ENCODE measurements around the gene TMC3.

The TMC3 gene

GRCh38 chr15:81289910-81290309, 84.1 kb downstream of the TMC3 start:
- Histone ChIP-seq H3K36me3 (ENCODE audit: control insufficient read depth in 2 of 2, insufficient read depth in 2 of 2, low read length in 2 of 2) (peaks cover 0 to 2% of the 10 kb centered on the region in 2 donors), H3K4me1 (ENCODE audit: control insufficient read depth, insufficient read depth, low read length) (peaks cover 5% of the 10 kb centered on the region), H3K9me3 (ENCODE audit: control insufficient read depth in 2 of 2, low read length in 2 of 2) (no peaks in the 10 kb centered on the region), H3K27ac (ENCODE audit: low read length) (no peak overlapping the region), H3K4me3 (ENCODE audit: low read length in 2 of 2) (no peak overlapping the region), H3K27me3 (ENCODE audit: control insufficient read depth in 1 of 2, insufficient read depth in 2 of 2, low read length in 2 of 2) (peaks cover 0 to 2% of the 10 kb centered on the region in 2 donors), H3K9ac (ENCODE audit: low read length in 2 of 2) (no peak overlapping the region)

GRCh38 chr15:81288616-81289015, 85.4 kb downstream of the TMC3 start:
- H3K27ac ChIP-seq (ENCODE audit: low read length): no peak overlapping the region
- H3K27me3 ChIP-seq (ENCODE audit: control insufficient read depth in 1 of 2, insufficient read depth in 2 of 2, low read length in 2 of 2): no peaks in the 10 kb centered on the region
- no peak overlapping the region for H3K9ac ChIP-seq (ENCODE audit: low read length in 2 of 2)
- H3K4me3 ChIP-seq (ENCODE audit: low read length in 2 of 2): no peak overlapping the region
- no peaks in the 10 kb centered on the region for H3K9me3 ChIP-seq (ENCODE audit: control insufficient read depth in 2 of 2, low read length in 2 of 2)
- H3K4me1 ChIP-seq (ENCODE audit: control insufficient read depth, insufficient read depth, low read length): no peaks in the 10 kb centered on the region
- H3K36me3 ChIP-seq (ENCODE audit: control insufficient read depth in 2 of 2, insufficient read depth in 2 of 2, low read length in 2 of 2): peaks cover 0 to 2% of the 10 kb centered on the region in 2 donors

- H3K4me3 ChIP-seq (ENCODE audit: low read length in 2 of 2): no peak overlapping the region
- H3K9me3 ChIP-seq (ENCODE audit: control insufficient read depth in 2 of 2, low read length in 2 of 2): no peaks in the 10 kb centered on the region
- no peaks in the 10 kb centered on the region for H3K4me1 ChIP-seq (ENCODE audit: control insufficient read depth, insufficient read depth, low read length)
- H3K27me3 ChIP-seq (ENCODE audit: control insufficient read depth in 1 of 2, insufficient read depth in 2 of 2, low read length in 2 of 2): no peaks in the 10 kb centered on the region
- peaks cover 0 to 2% of the 10 kb centered on the region in 2 donors for H3K36me3 ChIP-seq (ENCODE audit: control insufficient read depth in 2 of 2, insufficient read depth in 2 of 2, low read length in 2 of 2)
- no peak overlapping the region for H3K27ac ChIP-seq (ENCODE audit: low read length)
- no peak overlapping the region for H3K9ac ChIP-seq (ENCODE audit: low read length in 2 of 2)
Observed at GRCh38 chr15:81288040-81288439, 86.0 kb downstream of the TMC3 start.

GRCh38 chr15:81286621-81287121, 87.3 kb downstream of the TMC3 start:
- peaks cover 0 to 2% of the 10 kb centered on the region in 2 donors for H3K36me3 ChIP-seq (ENCODE audit: control insufficient read depth in 2 of 2, insufficient read depth in 2 of 2, low read length in 2 of 2)
- H3K9me3 ChIP-seq (ENCODE audit: control insufficient read depth in 2 of 2, low read length in 2 of 2): no peaks in the 10 kb centered on the region
- no peak overlapping the region for H3K27ac ChIP-seq (ENCODE audit: low read length)
- no peaks in the 10 kb centered on the region for H3K27me3 ChIP-seq (ENCODE audit: control insufficient read depth in 1 of 2, insufficient read depth in 2 of 2, low read length in 2 of 2)
- no peak overlapping the region for H3K4me3 ChIP-seq (ENCODE audit: low read length in 2 of 2)
- H3K9ac ChIP-seq (ENCODE audit: low read length in 2 of 2): no peak overlapping the region
- H3K4me1 ChIP-seq (ENCODE audit: control insufficient read depth, insufficient read depth, low read length): no peaks in the 10 kb centered on the region

- Histone ChIP-seq H3K4me1 (ENCODE audit: control insufficient read depth, insufficient read depth, low read length) (no peaks in the 10 kb centered on the region), H3K4me3 (ENCODE audit: low read length in 2 of 2) (no peak overlapping the region), H3K27ac (ENCODE audit: low read length) (no peak overlapping the region), H3K9me3 (ENCODE audit: control insufficient read depth in 2 of 2, low read length in 2 of 2) (no peaks in the 10 kb centered on the region), H3K36me3 (ENCODE audit: control insufficient read depth in 2 of 2, insufficient read depth in 2 of 2, low read length in 2 of 2) (peaks cover 0 to 2% of the 10 kb centered on the region in 2 donors), H3K9ac (ENCODE audit: low read length in 2 of 2) (no peak overlapping the region), H3K27me3 (ENCODE audit: control insufficient read depth in 1 of 2, insufficient read depth in 2 of 2, low read length in 2 of 2) (no peaks in the 10 kb centered on the region)
Observed at GRCh38 chr15:81285461-81285860, 88.6 kb downstream of the TMC3 start.

GRCh38 chr15:81284256-81285031, 89.6 kb downstream of the TMC3 start:
- Histone ChIP-seq H3K27ac (ENCODE audit: low read length) (no peak overlapping the region), H3K9me3 (ENCODE audit: control insufficient read depth in 2 of 2, low read length in 2 of 2) (no peaks in the 10 kb centered on the region), H3K27me3 (ENCODE audit: control insufficient read depth in 1 of 2, insufficient read depth in 2 of 2, low read length in 2 of 2) (no peaks in the 10 kb centered on the region), H3K36me3 (ENCODE audit: control insufficient read depth in 2 of 2, insufficient read depth in 2 of 2, low read length in 2 of 2) (peaks cover 0 to 2% of the 10 kb centered on the region in 2 donors), H3K9ac (ENCODE audit: low read length in 2 of 2) (no peak overlapping the region), H3K4me3 (ENCODE audit: low read length in 2 of 2) (no peak overlapping the region), H3K4me1 (ENCODE audit: control insufficient read depth, insufficient read depth, low read length) (peaks cover 5% of the 10 kb centered on the region)

GRCh38 chr15:81282911-81283310, 91.1 kb downstream of the TMC3 start:
- peaks cover 0 to 2% of the 10 kb centered on the region in 2 donors for H3K36me3 ChIP-seq (ENCODE audit: control insufficient read depth in 2 of 2, insufficient read depth in 2 of 2, low read length in 2 of 2)

GRCh38 chr15:81282606-81282895, 91.5 kb downstream of the TMC3 start:
- H3K9me3 ChIP-seq (ENCODE audit: control insufficient read depth in 2 of 2, low read length in 2 of 2): no peaks in the 10 kb centered on the region
- no peak overlapping the region for H3K4me3 ChIP-seq (ENCODE audit: low read length in 2 of 2)
- H3K27ac ChIP-seq (ENCODE audit: low read length): no peak overlapping the region
- no peak overlapping the region for H3K9ac ChIP-seq (ENCODE audit: low read length in 2 of 2)
- peaks cover 5% of the 10 kb centered on the region for H3K4me1 ChIP-seq (ENCODE audit: control insufficient read depth, insufficient read depth, low read length)
- peaks cover 0 to 2% of the 10 kb centered on the region in 2 donors for H3K36me3 ChIP-seq (ENCODE audit: control insufficient read depth in 2 of 2, insufficient read depth in 2 of 2, low read length in 2 of 2)
- H3K27me3 ChIP-seq (ENCODE audit: control insufficient read depth in 1 of 2, insufficient read depth in 2 of 2, low read length in 2 of 2): no peaks in the 10 kb centered on the region

More at GRCh38 chr15:81282911-81283310, 91.1 kb downstream of the TMC3 start:
- H3K9me3 ChIP-seq (ENCODE audit: control insufficient read depth in 2 of 2, low read length in 2 of 2): no peaks in the 10 kb centered on the region
- no peak overlapping the region for H3K9ac ChIP-seq (ENCODE audit: low read length in 2 of 2)
- no peaks in the 10 kb centered on the region for H3K27me3 ChIP-seq (ENCODE audit: control insufficient read depth in 1 of 2, insufficient read depth in 2 of 2, low read length in 2 of 2)
- no peak overlapping the region for H3K27ac ChIP-seq (ENCODE audit: low read length)
- H3K4me3 ChIP-seq (ENCODE audit: low read length in 2 of 2): no peak overlapping the region
- H3K4me1 ChIP-seq (ENCODE audit: control insufficient read depth, insufficient read depth, low read length): peaks cover 5% of the 10 kb centered on the region

GRCh38 chr15:81281766-81282605, 92.0 kb downstream of the TMC3 start:
- no peak overlapping the region for H3K4me3 ChIP-seq (ENCODE audit: low read length in 2 of 2)
- peaks cover 0 to 2% of the 10 kb centered on the region in 2 donors for H3K36me3 ChIP-seq (ENCODE audit: control insufficient read depth in 2 of 2, insufficient read depth in 2 of 2, low read length in 2 of 2)
- peaks cover 5% of the 10 kb centered on the region for H3K4me1 ChIP-seq (ENCODE audit: control insufficient read depth, insufficient read depth, low read length)
- H3K27ac ChIP-seq (ENCODE audit: low read length): no peak overlapping the region
- H3K9ac ChIP-seq (ENCODE audit: low read length in 2 of 2): no peak overlapping the region
- H3K9me3 ChIP-seq (ENCODE audit: control insufficient read depth in 2 of 2, low read length in 2 of 2): peaks cover 0 to 3% of the 10 kb centered on the region in 2 donors
- no peaks in the 10 kb centered on the region for H3K27me3 ChIP-seq (ENCODE audit: control insufficient read depth in 1 of 2, insufficient read depth in 2 of 2, low read length in 2 of 2)

GRCh38 chr15:81281456-81281735, 92.6 kb downstream of the TMC3 start:
- Histone ChIP-seq H3K27me3 (ENCODE audit: control insufficient read depth in 1 of 2, insufficient read depth in 2 of 2, low read length in 2 of 2) (no peaks in the 10 kb centered on the region), H3K36me3 (ENCODE audit: control insufficient read depth in 2 of 2, insufficient read depth in 2 of 2, low read length in 2 of 2) (peaks cover 0 to 2% of the 10 kb centered on the region in 2 donors), H3K4me1 (ENCODE audit: control insufficient read depth, insufficient read depth, low read length) (peaks cover 5% of the 10 kb centered on the region), H3K9me3 (ENCODE audit: control insufficient read depth in 2 of 2, low read length in 2 of 2) (peaks cover 0 to 3% of the 10 kb centered on the region in 2 donors), H3K9ac (ENCODE audit: low read length in 2 of 2) (no peak overlapping the region), H3K27ac (ENCODE audit: low read length) (no peak overlapping the region), H3K4me3 (ENCODE audit: low read length in 2 of 2) (no peak overlapping the region)
